DOHH2 (cell line): ENCODE measurements around the gene SH2D4B.

Source experiments
- EZH2phosphoT487 ChIP-seq: fragments of 200-600 bp; sonication (generic); IDR thresholded peaks from 2 replicates; pipeline ENCODE4 v1.6.1; 2017; ENCODE audit warnings: borderline replicate concordance, mild to moderate bottlenecking, antibody characterized with exemption, low read length, moderate library complexity, mixed read lengths
- TF ChIP-seq, protein P1 (sequence below): fragments of 200-600 bp; sonication (generic); IDR thresholded peaks from one replicate; pipeline ENCODE4 v1.5.1; 2014; ENCODE audit warnings: antibody characterized with exemption, mild to moderate bottlenecking, low read depth, low read length; ENCODE audit not compliant: poor library complexity, severe bottlenecking

DNA sequence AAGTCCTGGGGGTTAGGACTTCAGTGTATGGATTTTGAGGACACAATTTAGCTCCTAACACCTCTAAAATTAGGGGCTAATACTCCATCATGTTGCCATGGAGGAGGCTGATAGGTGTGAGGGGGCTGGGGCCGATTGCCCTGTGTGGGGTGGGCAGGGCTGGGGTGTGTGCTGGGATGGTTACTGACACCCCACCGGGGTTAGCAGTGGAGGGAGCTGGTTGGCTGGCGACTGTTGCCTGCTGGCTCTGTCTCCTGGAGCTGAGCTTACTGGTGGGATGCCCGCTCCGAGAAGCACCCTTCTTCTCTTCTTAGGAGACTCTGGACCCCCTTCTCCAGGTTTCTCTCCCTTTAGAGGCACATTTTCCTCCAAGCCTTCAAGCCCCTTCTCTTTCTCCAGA is 22.2 kb upstream of the SH2D4B start:
- TF ChIP-seq, protein P1, sequence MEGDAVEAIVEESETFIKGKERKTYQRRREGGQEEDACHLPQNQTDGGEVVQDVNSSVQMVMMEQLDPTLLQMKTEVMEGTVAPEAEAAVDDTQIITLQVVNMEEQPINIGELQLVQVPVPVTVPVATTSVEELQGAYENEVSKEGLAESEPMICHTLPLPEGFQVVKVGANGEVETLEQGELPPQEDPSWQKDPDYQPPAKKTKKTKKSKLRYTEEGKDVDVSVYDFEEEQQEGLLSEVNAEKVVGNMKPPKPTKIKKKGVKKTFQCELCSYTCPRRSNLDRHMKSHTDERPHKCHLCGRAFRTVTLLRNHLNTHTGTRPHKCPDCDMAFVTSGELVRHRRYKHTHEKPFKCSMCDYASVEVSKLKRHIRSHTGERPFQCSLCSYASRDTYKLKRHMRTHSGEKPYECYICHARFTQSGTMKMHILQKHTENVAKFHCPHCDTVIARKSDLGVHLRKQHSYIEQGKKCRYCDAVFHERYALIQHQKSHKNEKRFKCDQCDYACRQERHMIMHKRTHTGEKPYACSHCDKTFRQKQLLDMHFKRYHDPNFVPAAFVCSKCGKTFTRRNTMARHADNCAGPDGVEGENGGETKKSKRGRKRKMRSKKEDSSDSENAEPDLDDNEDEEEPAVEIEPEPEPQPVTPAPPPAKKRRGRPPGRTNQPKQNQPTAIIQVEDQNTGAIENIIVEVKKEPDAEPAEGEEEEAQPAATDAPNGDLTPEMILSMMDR = no peak
- no peak for TF ChIP-seq EZH2phosphoT487
